Astrocyte of the hippocampus (primary cell): ENCODE results near the gene GALNT14.
"Not testable (repeated sequence)": the region's sequence is repeated elsewhere in the genome, so short reads cannot be mapped to it uniquely, and the experiment has no call there.

ENCODE experiments used
- DNase-seq: peaks from one replicate; pipeline ENCODE4 v3.0.0; 2011; ENCODE audit warnings: low read depth, low spot score

The GALNT14 gene, protein sequence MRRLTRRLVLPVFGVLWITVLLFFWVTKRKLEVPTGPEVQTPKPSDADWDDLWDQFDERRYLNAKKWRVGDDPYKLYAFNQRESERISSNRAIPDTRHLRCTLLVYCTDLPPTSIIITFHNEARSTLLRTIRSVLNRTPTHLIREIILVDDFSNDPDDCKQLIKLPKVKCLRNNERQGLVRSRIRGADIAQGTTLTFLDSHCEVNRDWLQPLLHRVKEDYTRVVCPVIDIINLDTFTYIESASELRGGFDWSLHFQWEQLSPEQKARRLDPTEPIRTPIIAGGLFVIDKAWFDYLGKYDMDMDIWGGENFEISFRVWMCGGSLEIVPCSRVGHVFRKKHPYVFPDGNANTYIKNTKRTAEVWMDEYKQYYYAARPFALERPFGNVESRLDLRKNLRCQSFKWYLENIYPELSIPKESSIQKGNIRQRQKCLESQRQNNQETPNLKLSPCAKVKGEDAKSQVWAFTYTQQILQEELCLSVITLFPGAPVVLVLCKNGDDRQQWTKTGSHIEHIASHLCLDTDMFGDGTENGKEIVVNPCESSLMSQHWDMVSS

DNA sequence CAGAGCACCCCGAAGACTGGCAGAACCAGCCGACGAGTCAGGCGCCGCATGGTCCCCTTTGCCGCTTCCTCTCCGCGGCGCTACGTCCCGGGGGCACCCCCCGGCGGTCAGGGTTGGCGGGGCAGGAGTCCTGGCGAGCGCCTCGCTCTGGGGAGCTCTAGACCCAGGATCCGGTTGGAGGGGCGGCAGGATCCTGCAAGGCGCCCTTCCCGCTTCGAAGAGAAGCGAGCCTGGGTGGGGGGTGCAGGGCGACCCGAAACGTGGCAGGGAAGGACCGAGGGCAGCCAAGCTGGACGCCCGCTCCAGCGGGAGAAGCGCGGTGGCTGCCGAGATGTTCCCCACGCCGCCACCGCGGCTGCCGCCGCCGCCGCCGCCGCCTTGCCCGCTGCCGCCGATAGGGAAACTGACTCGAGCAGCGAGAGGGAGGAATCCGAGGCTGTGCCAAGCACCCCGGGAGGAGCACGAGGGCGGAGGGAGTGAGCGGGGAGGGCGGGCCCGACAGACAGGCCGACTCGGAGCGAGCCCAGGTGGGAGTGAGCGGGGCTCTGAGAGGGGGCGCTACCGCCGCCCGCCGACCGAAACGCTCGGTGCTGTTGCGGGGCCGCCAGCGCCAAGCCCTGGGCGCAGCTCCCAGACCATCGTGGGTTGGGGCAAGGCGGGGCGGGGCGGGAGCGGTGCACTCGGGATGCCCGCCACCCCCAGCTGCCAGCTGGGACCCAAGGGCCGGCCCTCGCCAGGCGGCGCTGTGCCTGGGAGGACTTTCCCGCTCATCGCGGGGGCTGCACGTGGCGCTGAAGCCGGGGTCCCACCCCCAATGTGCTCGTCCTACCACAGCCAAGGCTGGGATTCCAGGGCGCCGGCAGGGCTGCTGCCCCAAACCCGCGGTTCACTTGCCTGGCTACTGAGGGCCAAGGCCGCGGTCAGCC is at the start of gene GALNT14:
TSS of gene GALNT14 (minus strand) at position 404 of the 926 bp plus-strand sequence. CDS start at position 50, 354 bp downstream.
- DNase-seq, result peak; percentile 76

DNA sequence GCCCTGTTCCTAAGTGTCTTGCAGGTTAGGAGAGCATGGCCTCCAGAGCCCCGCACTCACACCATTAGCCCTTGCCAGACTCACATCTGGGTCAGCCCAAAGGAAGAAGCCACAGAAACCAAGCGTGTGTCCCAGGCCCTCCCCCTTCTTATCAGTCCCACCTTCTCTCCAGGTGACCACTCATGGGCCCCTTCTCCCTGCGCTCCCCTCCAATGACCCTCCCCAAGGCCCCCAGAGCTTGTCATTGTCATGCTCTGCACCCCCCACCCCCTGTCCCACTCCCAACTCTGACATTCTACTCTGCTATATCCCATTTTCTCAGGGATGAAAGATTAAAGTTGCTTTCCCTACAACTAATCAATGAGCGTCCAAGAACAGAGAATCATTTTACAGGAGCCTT is 48.9 kb upstream of the GALNT14 start:
- no peak for DNase-seq

DNA sequence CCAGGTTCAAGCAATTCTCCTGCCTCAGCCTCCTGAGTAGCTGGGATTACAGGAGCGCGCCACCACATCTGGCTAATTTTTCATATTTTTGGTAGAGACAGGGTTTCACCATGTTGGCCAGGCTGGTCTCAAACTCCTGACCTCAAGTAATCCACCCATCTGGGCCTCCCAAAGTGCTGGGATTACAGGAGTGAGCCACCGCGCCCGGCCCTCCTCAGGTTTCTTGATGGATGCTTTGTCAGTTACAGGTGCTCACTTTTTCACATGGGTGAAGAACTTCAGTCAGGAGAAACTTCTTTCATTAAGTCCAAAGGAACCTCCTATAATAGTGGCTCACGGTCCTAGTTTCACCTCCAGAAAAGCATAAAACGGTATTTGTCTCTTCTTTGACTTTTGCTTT is 45.7 kb upstream of the GALNT14 start:
- not testable (repeated sequence) for DNase-seq

DNA sequence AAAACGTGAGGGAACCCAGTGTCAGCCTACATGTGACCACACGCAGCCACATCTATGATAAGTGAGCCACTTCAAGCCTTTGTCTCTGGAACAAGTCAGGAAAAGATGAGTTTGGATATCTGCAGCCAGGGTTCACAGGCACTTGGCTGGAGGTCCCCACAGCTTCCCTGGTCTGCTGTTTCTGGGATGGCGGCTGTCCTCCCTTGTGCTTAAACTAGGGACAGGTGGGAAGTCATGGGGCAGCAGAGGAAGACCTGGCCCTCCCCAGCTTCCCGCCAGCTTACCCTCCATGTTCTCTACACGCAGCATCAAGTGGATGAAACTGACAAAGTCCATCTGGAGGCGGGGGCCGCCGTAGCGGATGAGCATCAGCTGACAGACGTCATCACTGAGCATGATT is 38.5 kb upstream of the GALNT14 start:
- no peak for DNase-seq

DNA sequence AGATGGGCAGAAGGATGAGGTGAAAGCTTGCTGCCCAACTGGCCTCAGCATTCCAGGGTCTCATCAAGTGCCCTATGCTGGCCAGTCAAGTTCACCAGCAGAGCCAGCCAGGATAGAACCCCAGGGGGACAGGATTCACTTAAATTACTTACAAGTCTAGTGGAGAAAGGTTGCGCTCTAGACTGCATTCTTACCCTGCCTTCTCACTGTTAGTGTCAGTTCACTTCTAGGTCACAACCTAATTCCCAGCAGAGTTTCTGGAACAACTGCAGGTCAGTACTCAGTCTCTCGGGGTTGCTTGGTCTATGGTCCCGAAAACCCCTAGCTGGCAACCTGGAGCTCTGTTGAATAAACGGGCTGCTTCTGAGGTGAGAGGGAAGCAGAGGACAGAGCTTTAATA is 32.9 kb upstream of the GALNT14 start:
- no peak for DNase-seq

DNA sequence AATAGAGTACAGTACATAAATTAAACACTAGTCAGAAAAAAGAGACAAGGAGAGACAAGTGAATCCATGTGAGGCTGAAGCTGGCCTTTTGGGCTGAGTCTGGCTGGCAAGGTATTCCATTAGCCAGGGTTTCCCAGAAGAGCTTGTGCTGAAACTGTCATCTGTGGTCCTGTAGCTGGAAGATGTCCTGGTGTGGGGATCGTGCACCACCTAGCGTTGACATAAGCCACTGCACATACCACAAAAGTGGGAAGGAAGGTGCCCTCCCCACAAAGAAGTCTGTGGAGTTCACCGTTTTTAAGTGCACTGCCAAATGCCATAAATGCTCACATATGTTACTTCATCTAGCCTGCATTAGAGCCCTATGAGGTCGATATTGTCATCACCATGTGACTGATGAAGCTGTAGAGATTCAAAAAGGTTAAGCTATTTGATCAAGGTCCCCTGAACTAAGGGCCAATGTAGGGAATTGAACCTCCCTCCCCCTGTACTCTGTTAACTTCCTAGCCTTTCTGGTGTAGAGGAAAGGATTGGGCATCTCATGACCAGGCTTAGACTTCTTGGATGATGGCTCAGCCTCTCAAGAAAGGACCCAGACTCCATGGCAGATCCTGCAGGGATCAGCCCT is 31.9 kb upstream of the GALNT14 start:
- DNase-seq, result peak; percentile 79

DNA sequence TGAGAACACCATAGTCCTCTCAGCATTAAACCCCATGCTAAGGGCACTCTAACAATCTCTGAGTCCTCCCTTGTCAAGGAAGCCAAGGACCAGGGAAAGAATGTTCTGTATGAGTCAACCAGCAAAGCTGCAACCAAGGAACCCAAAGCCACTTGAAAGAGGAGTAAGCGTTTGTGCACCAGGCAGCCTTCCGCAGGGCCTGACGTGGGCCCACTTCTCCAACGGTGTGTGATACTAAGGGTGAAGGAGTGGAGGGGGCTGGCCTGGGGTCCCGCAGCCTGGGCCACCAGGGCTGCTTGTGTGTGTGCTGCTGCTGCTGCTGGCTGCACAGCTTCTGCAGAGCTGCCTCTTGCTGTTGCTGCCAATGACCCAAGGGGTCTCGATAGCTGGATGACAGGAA is 30.1 kb upstream of the GALNT14 start:
- peak; percentile 28 for DNase-seq

DNA sequence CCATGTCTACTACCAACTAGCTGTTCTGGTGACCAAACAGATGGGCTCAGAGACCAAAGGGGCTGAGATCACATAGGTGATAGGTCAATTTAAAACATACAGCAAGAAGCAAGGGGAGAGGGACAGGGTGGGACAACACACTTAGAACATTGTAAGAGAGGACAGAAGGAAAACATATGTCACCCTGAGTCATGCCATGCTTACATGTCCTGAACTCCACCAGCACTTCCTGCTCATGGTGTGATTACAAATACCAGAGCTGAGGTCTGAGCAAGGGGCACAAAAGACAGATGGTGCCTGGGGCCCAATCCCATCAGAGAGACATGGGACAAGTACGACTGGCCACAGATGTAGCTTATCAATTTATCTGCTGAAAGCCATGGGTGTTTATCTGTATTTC is 28.7 kb upstream of the GALNT14 start:
- DNase-seq, result no peak

DNA sequence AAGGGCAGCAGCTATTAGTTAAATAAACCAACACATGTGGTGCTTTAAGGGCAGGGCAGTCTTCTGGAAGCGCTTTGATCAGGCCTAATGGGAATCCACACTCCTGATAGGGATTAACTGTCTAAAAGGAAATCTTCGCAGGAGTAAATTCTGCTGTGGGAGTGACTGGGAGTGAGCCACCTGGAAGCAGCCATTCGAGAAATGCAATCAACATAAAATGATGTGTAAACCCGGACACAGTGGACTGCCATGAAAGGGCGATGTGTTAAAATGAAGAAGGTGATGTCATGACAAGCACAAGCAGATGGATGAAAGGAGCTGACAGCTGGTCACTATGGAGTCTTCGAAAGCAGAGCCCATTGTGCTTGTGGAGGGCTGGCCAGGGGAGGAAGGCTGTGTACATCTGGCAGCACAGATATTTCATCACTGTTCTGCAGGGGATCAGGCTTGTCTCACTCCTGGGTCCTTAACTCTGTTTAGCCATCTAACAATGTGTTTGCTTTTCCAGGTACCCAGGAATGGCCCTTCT is 24.8 kb upstream of the GALNT14 start:
- DNase-seq, result no peak

DNA sequence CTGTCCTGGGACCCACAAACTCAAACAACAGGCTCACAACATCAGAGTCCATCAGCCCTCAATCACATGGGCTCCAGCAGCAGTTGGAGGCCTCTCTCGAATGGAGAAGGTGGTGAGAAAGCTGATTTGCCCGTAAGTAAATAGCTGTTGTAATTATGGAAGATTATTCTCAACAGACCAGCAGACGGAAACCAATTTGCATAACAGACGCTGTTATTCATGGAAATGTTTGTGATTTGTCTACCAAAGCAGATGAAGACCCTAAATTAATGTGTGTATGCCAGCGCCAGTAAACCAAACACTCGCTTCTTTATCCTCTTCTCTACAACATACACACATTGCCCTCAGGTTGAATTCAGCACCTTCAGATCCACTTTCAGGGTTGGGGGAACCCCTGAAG is 23.4 kb upstream of the GALNT14 start:
- no peak for DNase-seq

DNA sequence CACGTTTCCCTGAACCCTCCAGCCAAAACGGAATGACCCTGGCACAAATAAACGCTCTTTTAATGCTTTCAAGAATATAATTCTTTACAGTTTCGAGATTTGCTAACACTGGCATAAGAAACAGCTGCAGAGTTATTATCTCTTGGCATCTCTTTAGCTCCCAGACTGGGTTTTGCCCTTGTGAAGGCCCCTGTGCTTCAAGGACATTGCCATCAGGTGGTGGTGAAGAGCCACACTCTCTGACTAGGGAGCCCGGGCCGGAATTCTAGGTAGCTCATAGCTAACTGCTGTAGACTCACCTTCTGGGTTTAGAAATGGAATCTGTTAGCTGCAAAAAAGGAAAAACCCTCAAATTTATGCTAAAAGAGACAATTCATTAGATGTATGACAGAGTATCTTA is 13.3 kb upstream of the GALNT14 start:
- no peak for DNase-seq

DNA sequence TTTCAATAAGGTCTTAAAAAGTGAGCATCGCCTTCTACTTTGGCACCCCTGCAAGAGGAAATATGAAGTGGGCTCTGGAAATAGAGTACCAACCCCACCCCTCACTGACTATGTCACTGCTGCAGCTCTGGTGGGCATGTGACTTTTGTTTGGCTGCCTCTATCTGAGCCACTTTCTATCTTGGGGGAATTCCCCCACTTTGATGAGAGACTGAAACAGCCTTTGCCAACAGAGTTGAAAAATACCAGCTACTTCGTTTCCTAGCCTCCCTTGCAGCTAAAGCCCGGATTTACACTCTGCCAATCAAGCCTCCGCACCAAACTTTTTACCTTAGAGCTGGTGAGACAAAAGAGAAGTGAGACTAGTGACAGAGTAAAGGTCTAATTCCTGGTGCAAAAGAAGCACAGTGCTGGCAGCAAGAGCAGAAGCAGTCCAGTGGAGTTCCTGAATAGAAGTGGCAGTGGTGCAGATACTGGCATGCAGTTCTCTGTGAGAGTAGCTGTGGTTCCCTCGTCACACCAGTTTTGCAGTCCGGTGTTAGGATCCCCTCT is 12.0 kb upstream of the GALNT14 start:
- DNase-seq, result no peak

DNA sequence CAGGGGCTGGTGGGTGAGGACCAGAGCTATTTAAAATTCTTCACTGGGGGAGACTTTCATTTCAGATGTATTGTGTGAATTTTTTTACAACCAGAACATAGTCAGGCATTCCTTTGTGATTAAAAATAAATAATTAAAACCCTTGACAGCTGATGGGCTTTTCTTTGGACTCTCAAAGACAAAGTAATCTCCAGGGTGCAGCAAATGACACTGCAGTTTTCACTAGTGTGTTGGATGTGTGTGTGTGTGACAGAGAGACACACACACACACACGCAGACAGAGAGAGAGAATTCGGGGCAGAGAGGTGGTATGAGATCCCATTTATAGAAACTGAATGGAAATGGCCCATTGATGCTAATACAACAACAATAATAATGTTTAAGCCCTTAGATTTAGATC is 10.3 kb upstream of the GALNT14 start:
- DNase-seq, result no peak

DNA sequence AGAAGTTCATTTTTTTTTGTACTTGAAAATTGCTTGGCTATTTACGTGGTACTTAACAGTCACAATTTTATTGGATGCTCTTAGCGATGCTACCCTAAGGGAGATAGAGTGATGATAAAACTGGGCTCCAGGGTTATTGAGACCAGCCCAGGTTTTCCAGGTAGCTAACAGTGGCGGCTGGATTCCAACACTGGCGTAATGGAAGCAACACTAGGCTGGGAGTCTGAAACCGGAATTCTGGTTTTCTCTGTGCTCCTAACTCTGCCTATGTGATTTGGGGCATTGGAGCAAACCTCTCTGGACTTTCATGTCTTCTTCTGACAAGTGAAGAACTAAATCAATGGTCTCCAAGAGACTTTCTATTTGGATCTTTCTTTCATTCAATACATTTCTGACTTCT is 9.4 kb upstream of the GALNT14 start:
- no peak for DNase-seq

DNA sequence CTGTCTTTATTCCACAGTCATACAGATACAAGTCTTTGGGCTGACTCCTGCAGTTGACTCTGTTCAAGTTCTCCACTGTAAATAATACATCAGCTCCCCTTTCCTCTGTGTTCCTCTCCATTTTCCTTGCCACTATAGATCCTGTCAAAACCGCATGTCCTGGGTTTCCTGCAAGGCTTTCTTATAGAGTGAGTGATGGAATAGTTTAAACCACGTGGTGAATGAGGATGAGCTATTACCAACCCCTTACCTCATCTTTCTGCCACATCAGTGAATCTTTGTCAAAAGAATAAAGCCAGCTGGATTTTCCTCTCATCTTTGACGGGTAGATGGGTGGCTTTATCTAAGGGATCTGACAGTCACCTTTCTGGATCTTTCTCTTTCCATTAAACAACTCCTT is 3.9 kb upstream of the GALNT14 start:
- no peak for DNase-seq

DNA sequence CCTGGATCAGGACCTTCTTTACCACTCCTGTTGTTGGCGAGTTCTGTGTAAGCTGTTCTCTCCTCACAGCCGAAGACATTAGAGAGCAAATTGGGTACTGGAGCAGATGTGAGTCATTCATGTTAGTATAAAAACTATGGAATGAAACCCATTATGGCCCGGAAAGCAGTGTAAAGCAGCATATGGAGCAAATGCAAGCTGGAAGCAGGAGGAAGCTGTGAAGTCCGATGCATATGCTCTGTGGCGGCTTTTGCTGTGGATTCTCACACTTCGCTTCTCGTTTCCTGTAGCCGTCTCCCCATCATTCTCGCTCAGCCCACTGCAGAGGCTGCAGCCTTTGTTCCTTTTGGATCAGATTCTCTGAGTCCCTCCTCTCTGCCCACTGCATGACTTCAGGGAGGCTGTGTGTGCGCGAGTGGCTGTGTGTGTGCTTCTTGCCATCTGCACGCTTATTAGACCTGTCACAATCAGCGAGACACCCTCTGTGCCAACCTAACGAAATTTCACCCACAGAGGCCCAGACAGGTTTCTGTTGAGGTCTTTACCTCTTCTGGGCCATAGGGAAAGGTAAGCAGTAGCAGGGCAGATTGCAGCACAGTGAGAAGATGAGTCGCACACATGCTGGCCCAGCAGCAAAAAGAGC is 3.3 kb upstream of the GALNT14 start:
- no peak for DNase-seq

DNA sequence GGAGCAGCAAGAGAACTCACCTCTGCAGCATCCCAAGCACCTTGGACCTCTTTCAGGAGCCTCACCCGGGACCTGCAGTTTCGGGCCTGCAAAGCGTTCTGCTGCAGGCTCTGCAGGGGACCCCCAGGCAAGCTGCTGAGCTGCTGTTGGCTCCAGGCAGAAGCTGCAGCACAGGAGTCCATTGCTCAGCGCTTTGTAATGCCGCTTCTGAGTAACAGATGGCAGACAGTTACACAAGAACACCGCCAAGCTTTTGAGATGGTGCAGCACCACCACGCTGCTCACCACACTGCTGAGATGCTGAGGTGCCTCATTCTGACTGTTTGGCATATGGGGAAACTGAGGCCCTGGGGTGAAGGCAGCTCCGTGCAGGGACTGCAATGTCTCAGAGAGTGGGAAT is 1.9 kb upstream of the GALNT14 start:
- no peak for DNase-seq

DNA sequence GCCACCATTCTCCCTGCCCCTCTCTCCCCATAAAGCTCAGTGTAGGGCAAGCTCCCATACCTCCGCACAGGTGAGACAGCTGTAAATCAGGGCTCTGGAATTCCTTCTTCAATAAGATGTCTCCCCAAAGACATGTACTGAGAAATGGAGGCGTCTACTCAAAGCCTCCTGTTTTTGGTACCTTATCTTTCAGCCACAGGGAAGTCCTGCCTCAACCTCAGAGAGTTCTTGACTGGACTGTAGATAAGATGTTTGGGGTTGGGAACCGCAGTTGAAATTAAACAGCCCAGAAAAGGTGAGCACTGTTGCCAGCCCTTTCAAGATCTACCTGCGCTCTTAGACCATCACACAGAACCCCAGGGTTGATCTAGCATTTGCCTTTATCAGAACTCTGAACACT is 1.4 kb upstream of the GALNT14 start:
- no peak for DNase-seq

DNA sequence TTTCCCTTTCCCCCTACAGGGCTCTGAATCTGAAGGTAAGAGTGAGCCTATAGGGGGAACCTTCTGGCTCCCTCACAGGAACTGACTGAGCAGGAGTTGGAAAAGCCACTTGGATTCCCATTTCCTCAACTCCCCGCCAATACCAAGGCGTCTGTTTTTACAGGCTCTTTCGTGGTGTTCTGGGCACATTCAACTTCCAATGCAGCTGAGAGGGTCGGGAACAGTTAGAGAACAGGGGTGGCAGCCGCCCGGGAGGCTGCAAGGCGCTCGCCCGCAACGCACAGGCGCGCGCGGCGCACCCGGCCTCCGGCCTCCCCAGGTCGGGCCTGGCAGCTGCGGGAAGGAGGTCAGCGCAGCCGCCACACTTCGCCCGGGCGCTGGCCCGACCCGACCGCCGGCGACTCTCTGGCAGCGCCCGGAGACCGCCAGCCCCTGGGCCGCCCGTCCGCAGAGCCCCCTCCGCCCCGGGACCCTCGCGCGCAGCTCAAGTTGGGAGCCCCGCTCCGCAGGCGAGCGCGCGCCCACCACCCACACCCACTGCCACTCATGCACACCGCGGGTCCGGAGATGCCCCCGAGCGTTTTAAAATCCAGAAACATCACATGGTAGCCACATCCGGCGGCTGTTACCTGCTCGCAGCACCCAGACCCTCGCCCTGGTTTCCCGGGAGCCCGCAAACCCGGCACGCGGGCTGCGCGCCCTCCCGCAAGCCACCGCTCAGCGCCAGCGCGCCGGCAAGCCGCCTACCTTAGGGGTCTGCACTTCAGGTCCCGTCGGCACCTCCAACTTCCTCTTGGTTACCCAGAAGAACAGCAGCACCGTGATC is 816 bp downstream of the GALNT14 start:
- DNase-seq, result peak; percentile 30

DNA sequence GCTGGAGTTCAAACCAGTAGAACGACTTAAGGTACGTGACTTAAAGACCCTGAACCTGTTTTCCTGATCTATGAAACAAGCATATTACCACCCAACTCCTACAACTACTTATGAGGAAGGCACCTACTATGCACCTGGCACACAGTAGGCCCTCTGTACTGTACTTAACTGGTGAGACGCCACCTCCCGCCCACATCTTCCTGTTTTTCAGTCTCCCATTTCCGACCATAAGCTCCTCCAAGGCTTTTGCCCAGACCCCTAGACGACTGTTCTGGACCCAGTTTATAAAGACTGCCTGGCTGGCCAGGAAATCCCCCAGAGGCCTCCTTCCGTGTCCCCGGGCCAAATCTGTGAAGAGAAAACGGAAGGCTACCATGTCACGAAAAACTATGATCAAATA is 1.5 kb downstream of the GALNT14 start:
- no peak for DNase-seq
